Measurements from ENCODE around the gene SIGLEC14. TPM values are rescaled to one million over a fixed set of nuclear protein-coding genes. Genes with fewer than 3 reads are reported as not detected.
"Not testable (repeated sequence)": the region's sequence is repeated elsewhere in the genome, so short reads cannot be mapped to it uniquely, and the experiment has no call there.

SIGLEC14 gene
- total and polyA plus RNA-seq, 4 donors = 1.0 to 3.5 (median 2.0) TPM

DNA sequence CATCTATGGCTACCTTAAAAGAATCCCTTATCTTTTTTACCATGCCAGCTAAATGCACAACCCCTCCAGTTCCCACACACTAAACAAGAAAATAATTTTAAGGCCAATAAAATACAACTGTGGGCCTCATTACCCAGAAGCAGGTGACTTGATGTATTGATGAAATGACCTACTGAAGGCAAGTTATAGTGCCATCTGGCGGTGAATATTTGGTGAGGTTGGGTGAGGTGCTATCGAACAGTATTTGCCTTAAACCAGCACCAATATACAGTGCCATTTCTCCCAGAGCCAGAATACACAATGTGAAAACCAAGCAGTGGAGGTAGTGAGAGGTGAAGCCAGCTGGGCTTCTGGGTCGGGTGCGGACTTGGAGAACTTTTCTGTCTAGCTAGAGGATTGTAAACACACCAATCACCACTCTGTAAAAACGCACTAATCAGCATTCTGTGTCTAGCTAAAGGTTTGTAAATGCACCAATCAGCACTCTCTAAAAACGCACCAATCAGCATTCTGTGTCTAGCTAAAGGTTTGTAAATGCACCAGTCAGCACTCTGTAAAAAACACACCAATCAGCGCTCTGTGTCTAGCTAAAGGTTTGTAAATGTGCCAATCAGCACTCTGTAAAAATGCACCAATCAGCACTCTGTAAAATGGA, 29.4 kb upstream of the SIGLEC14 start:
- H3K9me3 ChIP-seq (ENCODE audit: control insufficient read depth, insufficient read depth, low read length); H3K36me3 ChIP-seq (ENCODE audit: control insufficient read depth, insufficient read depth, low read length); DNase-seq (ENCODE audit: low read depth in 4 of 6, low spot score in 6 of 6); H3K27me3 ChIP-seq (ENCODE audit: control insufficient read depth, insufficient read depth, low read length); H3K27ac ChIP-seq (ENCODE audit: low read depth, low read length); H3K4me3 ChIP-seq (ENCODE audit: low read depth, low read length); H3K4me1 ChIP-seq (ENCODE audit: control insufficient read depth, insufficient read depth, low read length): not testable (repeated sequence)
- WGBS (ENCODE audit: insufficient coverage) = 49% methylated on average over 2 of the region's 7 CpGs

DNA sequence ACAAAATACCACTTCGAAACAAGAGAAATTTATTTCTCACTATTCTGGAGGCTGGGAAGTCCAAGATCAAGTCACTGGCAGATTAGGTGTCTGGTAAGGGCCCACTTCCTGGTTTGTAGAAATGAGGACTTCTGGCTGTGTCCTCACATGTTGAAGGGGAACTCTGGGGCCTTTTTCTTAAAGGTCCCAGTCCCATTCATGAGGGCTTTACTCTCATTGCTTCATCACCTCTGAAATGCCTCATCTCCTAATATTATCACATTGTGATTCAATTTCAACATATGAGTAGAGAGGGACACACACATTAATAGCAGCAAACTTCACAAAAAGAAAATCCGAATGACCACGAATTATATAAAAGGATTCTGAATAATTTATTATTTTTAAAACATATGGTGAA, 21.6 kb upstream of the SIGLEC14 start:
- Histone ChIP-seq H3K9me3 (ENCODE audit: control insufficient read depth, insufficient read depth, low read length) (no peaks in the 10 kb centered on the region), H3K4me1 (ENCODE audit: control insufficient read depth, insufficient read depth, low read length) (no peaks in the 10 kb centered on the region), H3K27ac (ENCODE audit: low read depth, low read length) (no peak overlapping the region), H3K36me3 (ENCODE audit: control insufficient read depth, insufficient read depth, low read length) (no peaks in the 10 kb centered on the region), H3K4me3 (ENCODE audit: low read depth, low read length) (no peak overlapping the region), H3K27me3 (ENCODE audit: control insufficient read depth, insufficient read depth, low read length) (peaks cover 16% of the 10 kb centered on the region)
- no peak for DNase-seq (ENCODE audit: low read depth in 4 of 6, low spot score in 6 of 6)
- WGBS (ENCODE audit: insufficient coverage) = no CpG with 5 or more reads among the region's 3 CpGs

DNA sequence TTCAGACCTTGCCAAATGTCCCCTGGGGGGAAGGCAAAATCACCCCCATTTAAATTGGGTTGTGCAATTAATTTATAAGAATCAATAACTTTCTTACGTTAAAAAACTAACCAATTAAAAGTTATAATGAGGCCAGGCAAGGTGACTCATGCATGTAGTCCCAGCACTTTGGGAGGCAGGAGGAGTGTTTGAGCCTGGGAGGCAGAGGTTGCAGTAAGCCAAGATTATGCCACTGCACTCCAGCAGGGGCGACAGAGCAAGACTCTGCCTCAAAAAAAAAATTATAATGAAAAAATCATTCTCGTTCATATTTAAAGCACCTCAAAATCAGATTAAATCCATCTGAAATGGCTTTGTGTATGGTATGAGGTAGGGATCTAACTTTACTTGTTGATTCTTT, 18.4 kb upstream of the SIGLEC14 start:
- no peaks in the 10 kb centered on the region for H3K9me3 ChIP-seq (ENCODE audit: control insufficient read depth, insufficient read depth, low read length)
- DNase-seq (ENCODE audit: low read depth in 4 of 6, low spot score in 6 of 6) = no peak
- H3K36me3 ChIP-seq (ENCODE audit: control insufficient read depth, insufficient read depth, low read length) = no peaks in the 10 kb centered on the region
- H3K4me1 ChIP-seq (ENCODE audit: control insufficient read depth, insufficient read depth, low read length) = no peaks in the 10 kb centered on the region
- H3K27me3 ChIP-seq (ENCODE audit: control insufficient read depth, insufficient read depth, low read length) = peaks cover 19% of the 10 kb centered on the region
- no peak overlapping the region for H3K27ac ChIP-seq (ENCODE audit: low read depth, low read length)
- no peak overlapping the region for H3K4me3 ChIP-seq (ENCODE audit: low read depth, low read length)
- no CpG with 5 or more reads among the region's 3 CpGs for WGBS (ENCODE audit: insufficient coverage)

DNA sequence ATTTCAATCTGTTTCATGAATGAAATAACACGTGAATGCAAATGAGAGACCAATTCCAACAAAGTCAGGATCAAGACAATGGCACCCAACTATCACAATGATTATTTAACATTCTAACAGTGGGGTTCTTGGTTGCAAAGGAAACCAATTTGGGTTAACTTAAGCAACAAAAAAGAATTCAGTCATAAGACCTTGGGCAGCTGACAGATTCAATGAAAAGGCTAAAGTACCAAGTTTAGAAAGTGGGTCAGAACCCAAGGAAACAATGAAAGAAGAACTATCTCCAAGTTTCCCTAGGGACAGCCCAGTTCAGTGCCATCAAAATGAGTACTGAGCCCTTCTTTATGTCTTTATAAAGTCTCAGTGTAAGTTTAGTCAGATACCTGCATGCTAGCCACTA, 17.5 kb upstream of the SIGLEC14 start:
- WGBS (ENCODE audit: insufficient coverage) = no CpG with 5 or more reads among the region's 1 CpG
- no peak overlapping the region for H3K4me3 ChIP-seq (ENCODE audit: low read depth, low read length)
- no peaks in the 10 kb centered on the region for H3K9me3 ChIP-seq (ENCODE audit: control insufficient read depth, insufficient read depth, low read length)
- H3K36me3 ChIP-seq (ENCODE audit: control insufficient read depth, insufficient read depth, low read length) = no peaks in the 10 kb centered on the region
- no peak overlapping the region for H3K27ac ChIP-seq (ENCODE audit: low read depth, low read length)
- H3K4me1 ChIP-seq (ENCODE audit: control insufficient read depth, insufficient read depth, low read length) = no peaks in the 10 kb centered on the region
- peaks cover 19% of the 10 kb centered on the region for H3K27me3 ChIP-seq (ENCODE audit: control insufficient read depth, insufficient read depth, low read length)
- no peak for DNase-seq (ENCODE audit: low read depth in 4 of 6, low spot score in 6 of 6)

DNA sequence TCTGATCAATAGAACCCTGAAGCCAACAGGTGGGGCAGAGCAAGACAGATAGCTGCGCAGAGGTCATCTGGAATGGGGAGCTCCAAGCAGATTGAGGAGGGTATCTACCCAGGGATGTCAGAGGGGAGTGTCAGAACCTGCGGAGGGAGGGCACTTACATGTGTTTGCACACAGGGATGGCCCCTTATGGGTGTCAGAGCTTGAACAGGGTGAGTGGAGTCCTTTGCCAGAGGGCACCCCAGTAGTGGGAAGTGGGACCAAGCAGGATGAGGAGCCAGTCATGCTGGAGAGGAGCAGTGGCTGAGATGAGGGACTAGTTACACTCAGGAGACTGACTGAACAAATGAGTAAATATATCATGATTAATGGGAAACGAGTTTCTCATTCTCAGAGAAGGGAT, 17.0 kb upstream of the SIGLEC14 start:
- 61% methylated on average over 2 of the region's 3 CpGs for WGBS (ENCODE audit: insufficient coverage)
- Histone ChIP-seq H3K4me3 (ENCODE audit: low read depth, low read length) (no peak overlapping the region), H3K27me3 (ENCODE audit: control insufficient read depth, insufficient read depth, low read length) (peaks cover 19% of the 10 kb centered on the region), H3K36me3 (ENCODE audit: control insufficient read depth, insufficient read depth, low read length) (no peaks in the 10 kb centered on the region), H3K4me1 (ENCODE audit: control insufficient read depth, insufficient read depth, low read length) (no peaks in the 10 kb centered on the region), H3K9me3 (ENCODE audit: control insufficient read depth, insufficient read depth, low read length) (no peaks in the 10 kb centered on the region), H3K27ac (ENCODE audit: low read depth, low read length) (no peak overlapping the region)
- no peak for DNase-seq (ENCODE audit: low read depth in 4 of 6, low spot score in 6 of 6)

DNA sequence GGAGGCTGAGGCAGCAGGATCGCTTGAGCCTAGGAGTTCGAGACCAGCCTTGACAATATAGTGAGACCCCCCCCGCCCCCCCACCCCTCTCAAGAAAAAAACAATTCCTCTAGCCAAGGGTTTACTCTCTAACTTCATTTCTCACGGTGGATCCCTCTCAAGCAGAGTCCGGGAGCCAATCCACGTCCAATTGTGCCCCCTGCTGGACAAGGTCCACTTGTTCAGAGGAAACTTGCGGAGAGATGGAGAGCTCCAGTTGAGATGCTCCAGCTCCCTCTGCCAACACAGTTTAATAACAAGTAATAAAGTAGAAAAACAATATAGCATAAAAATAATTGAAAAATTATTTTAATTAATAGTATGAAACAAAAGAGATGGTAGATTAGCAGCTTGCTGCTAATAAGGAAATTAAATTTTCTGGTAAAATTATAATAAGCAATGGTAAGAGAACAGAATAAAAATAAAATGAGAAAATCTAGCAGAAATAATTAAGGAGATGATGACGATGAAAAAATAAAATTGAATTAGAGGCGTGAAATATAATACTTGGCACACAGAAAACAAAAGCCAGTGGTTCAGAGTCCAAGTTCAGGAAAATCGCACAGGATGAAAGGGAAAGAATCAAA, 14.5 kb upstream of the SIGLEC14 start:
- Histone ChIP-seq H3K27ac (ENCODE audit: low read depth, low read length) (no peak overlapping the region), H3K36me3 (ENCODE audit: control insufficient read depth, insufficient read depth, low read length) (no peaks in the 10 kb centered on the region), H3K27me3 (ENCODE audit: control insufficient read depth, insufficient read depth, low read length) (peaks cover 13% of the 10 kb centered on the region), H3K4me3 (ENCODE audit: low read depth, low read length) (no peak overlapping the region), H3K9me3 (ENCODE audit: control insufficient read depth, insufficient read depth, low read length) (no peaks in the 10 kb centered on the region), H3K4me1 (ENCODE audit: control insufficient read depth, insufficient read depth, low read length) (no peaks in the 10 kb centered on the region)
- 0% methylated on average over 1 of the region's 10 CpGs for WGBS (ENCODE audit: insufficient coverage)
- DNase-seq (ENCODE audit: low read depth in 4 of 6, low spot score in 6 of 6) = peak; percentile 43 to 94 (median 76)

DNA sequence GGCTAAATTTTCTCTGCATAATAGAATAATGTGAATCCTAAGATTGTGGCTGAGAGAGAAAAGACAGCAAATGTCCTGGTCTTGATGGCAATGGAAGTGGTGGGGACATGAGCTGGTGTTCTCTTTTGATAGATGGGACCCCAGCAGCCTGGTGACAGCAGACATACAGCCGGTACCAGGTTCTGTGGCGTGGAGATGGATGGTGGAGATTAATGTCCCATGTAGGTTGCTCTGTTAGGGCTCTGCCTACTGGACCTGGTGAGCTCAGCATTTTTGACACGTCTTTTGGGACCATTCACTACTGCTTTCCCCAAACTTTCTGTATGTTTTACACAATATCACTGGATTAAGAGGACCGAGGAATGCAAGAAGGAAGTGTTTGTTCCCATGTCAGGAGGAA, 8.2 kb upstream of the SIGLEC14 start:
- Histone ChIP-seq H3K27me3 (ENCODE audit: control insufficient read depth, insufficient read depth, low read length) (peaks cover 7% of the 10 kb centered on the region), H3K4me3 (ENCODE audit: low read depth, low read length) (no peak overlapping the region), H3K9me3 (ENCODE audit: control insufficient read depth, insufficient read depth, low read length) (no peaks in the 10 kb centered on the region), H3K4me1 (ENCODE audit: control insufficient read depth, insufficient read depth, low read length) (no peaks in the 10 kb centered on the region), H3K36me3 (ENCODE audit: control insufficient read depth, insufficient read depth, low read length) (no peaks in the 10 kb centered on the region), H3K27ac (ENCODE audit: low read depth, low read length) (no peak overlapping the region)
- DNase-seq (ENCODE audit: low read depth in 4 of 6, low spot score in 6 of 6) = no peak
- no CpG with 5 or more reads among the region's 4 CpGs for WGBS (ENCODE audit: insufficient coverage)

DNA sequence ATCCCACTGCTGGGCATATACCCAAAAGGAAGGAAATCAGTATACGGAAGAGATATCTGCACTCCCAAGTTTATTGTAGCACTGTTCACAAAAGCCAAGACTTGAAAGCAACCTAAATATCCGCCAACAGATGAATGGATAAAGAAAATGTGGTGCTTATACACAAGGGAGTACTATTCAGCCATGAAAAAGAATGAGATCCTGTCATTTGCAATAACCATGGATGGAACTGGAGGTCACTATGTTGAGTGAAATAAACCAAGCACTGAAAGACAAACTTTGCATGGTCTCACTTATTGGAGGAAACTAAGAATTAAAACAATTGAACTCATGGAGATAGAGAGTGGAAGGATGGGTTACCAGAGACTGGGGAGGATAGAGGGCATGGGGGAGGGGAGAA, 6.5 kb upstream of the SIGLEC14 start:
- no CpG with 5 or more reads among the region's 2 CpGs for WGBS (ENCODE audit: insufficient coverage)

DNA sequence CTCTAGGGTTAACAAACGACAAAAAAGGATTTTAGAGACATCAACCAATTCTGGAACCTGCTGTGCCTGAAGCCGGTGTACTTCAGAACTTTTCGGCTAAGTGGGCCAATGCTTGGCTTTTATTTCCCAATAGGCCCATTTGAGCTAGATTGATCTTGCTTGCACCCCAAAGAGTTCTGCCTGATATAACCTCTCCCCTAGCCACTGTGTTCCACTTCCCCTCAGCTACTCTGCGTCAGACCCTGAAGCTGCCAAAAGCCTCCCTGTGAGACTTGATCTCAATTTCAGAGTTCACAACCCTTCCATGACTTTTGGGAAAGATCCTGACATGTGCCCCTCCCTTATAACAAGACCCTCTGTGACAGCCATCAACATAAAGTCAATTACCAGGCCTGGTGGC, 5.6 kb upstream of the SIGLEC14 start:
- Histone ChIP-seq H3K4me1 (ENCODE audit: control insufficient read depth, insufficient read depth, low read length) (no peaks in the 10 kb centered on the region), H3K27me3 (ENCODE audit: control insufficient read depth, insufficient read depth, low read length) (peaks cover 7% of the 10 kb centered on the region), H3K27ac (ENCODE audit: low read depth, low read length) (no peak overlapping the region), H3K4me3 (ENCODE audit: low read depth, low read length) (no peak overlapping the region), H3K9me3 (ENCODE audit: control insufficient read depth, insufficient read depth, low read length) (no peaks in the 10 kb centered on the region), H3K36me3 (ENCODE audit: control insufficient read depth, insufficient read depth, low read length) (no peaks in the 10 kb centered on the region)
- no peak for DNase-seq (ENCODE audit: low read depth in 4 of 6, low spot score in 6 of 6)
- 66% methylated on average over 4 of the region's 4 CpGs for WGBS (ENCODE audit: insufficient coverage)

More for the DNA sequence above, 6.5 kb upstream of the SIGLEC14 start:
- Histone ChIP-seq H3K4me1 (ENCODE audit: control insufficient read depth, insufficient read depth, low read length) (no peaks in the 10 kb centered on the region), H3K36me3 (ENCODE audit: control insufficient read depth, insufficient read depth, low read length) (no peaks in the 10 kb centered on the region), H3K9me3 (ENCODE audit: control insufficient read depth, insufficient read depth, low read length) (no peaks in the 10 kb centered on the region), H3K27ac (ENCODE audit: low read depth, low read length) (no peak overlapping the region), H3K4me3 (ENCODE audit: low read depth, low read length) (no peak overlapping the region), H3K27me3 (ENCODE audit: control insufficient read depth, insufficient read depth, low read length) (peaks cover 7% of the 10 kb centered on the region)
- DNase-seq (ENCODE audit: low read depth in 4 of 6, low spot score in 6 of 6) = no peak

DNA sequence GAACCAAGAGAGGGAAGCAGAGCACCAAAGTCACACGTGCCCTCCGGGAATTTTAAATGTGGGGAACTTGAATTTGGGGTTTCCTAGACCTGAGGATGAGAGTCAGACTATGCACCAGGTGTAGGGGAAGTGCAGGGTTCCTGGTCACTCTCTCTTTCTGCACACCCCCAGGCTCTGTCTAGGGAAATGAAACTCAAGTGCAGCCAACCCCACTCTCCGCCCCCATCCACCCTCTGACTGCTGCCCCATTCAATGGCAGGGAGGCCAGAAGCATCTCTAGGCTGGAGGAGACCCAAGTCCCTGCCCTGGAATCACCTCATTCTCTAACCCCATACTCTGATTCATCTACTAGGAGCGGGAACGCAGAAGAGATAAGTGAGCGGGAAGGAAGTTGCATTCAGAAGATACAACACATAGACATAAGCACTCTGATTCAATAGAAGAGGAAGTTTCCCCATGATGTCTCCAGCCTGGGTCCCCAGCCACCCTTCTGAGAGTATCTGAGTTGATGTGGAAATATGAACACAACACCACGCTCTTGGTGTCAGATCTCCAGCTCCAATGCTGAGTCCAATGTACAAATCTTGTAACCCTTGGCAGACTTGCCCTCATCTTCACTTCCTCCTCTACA, 4.7 kb upstream of the SIGLEC14 start:
- H3K27ac ChIP-seq (ENCODE audit: low read depth, low read length) = no peak overlapping the region
- no peaks in the 10 kb centered on the region for H3K36me3 ChIP-seq (ENCODE audit: control insufficient read depth, insufficient read depth, low read length)
- WGBS (ENCODE audit: insufficient coverage) = 56% methylated on average over 3 of the region's 7 CpGs
- H3K4me1 ChIP-seq (ENCODE audit: control insufficient read depth, insufficient read depth, low read length) = no peaks in the 10 kb centered on the region
- H3K27me3 ChIP-seq (ENCODE audit: control insufficient read depth, insufficient read depth, low read length) = peaks cover 7% of the 10 kb centered on the region
- H3K4me3 ChIP-seq (ENCODE audit: low read depth, low read length) = no peak overlapping the region
- no peak for DNase-seq (ENCODE audit: low read depth in 4 of 6, low spot score in 6 of 6)
- no peaks in the 10 kb centered on the region for H3K9me3 ChIP-seq (ENCODE audit: control insufficient read depth, insufficient read depth, low read length)

Data from spinal cord (tissue), 10 donors.